ENCODE measurements around the gene CORO2B.

Gene CORO2B

GRCh38 chr15:68699881-68700454, 121.2 kb downstream of the CORO2B start:
- DNase-seq (ENCODE audit: low read depth) = no peak

- no peak for DNase-seq (ENCODE audit: low read depth)
Measured at GRCh38 chr15:68700455-68701123, 121.8 kb downstream of the CORO2B start.

- no peak for DNase-seq (ENCODE audit: low read depth)
Measured at GRCh38 chr15:68701886-68702285, 123.1 kb downstream of the CORO2B start.

GRCh38 chr15:68704496-68705021, 125.8 kb downstream of the CORO2B start:
- DNase-seq (ENCODE audit: low read depth) = no peak

GRCh38 chr15:68706256-68706655, 127.5 kb downstream of the CORO2B start:
- no peak for DNase-seq (ENCODE audit: low read depth)

- DNase-seq (ENCODE audit: low read depth) = no peak
Measured at GRCh38 chr15:68706931-68707330, 128.1 kb downstream of the CORO2B start.

GRCh38 chr15:68707386-68707785, 128.6 kb downstream of the CORO2B start:
- DNase-seq (ENCODE audit: low read depth) = no peak

GRCh38 chr15:68709876-68710275, 131.1 kb downstream of the CORO2B start:
- DNase-seq (ENCODE audit: low read depth) = no peak

- no peak for DNase-seq (ENCODE audit: low read depth)
Measured at GRCh38 chr15:68710536-68710935, 131.7 kb downstream of the CORO2B start.

- no peak for DNase-seq (ENCODE audit: low read depth)
Measured at GRCh38 chr15:68711406-68711805, 132.6 kb downstream of the CORO2B start.

GRCh38 chr15:68712886-68713285, 134.1 kb downstream of the CORO2B start:
- DNase-seq (ENCODE audit: low read depth) = no peak

- no peak for DNase-seq (ENCODE audit: low read depth)
Measured at GRCh38 chr15:68713874-68714273, 135.1 kb downstream of the CORO2B start.

- DNase-seq (ENCODE audit: low read depth) = no peak
Measured at GRCh38 chr15:68715111-68715510, 136.3 kb downstream of the CORO2B start.

- DNase-seq (ENCODE audit: low read depth) = no peak
Measured at GRCh38 chr15:68717951-68718350, 139.2 kb downstream of the CORO2B start.

- DNase-seq (ENCODE audit: low read depth) = no peak
Measured at GRCh38 chr15:68718468-68718867, 139.7 kb downstream of the CORO2B start.

GRCh38 chr15:68719051-68719450, 140.3 kb downstream of the CORO2B start:
- no peak for DNase-seq (ENCODE audit: low read depth)

- DNase-seq (ENCODE audit: low read depth) = no peak
Measured at GRCh38 chr15:68719672-68720071, 140.9 kb downstream of the CORO2B start.

GRCh38 chr15:68721886-68722285, 143.1 kb downstream of the CORO2B start:
- no peak for DNase-seq (ENCODE audit: low read depth)

GRCh38 chr15:68725736-68726135, 146.9 kb downstream of the CORO2B start:
- no peak for DNase-seq (ENCODE audit: low read depth)

GRCh38 chr15:68726246-68726645, 147.5 kb downstream of the CORO2B start:
- no peak for DNase-seq (ENCODE audit: low read depth)

GRCh38 chr15:68729789-68730411, 151.1 kb downstream of the CORO2B start:
- DNase-seq (ENCODE audit: low read depth) = no peak

- DNase-seq (ENCODE audit: low read depth) = no peak
Measured at GRCh38 chr15:68730471-68730919, 151.7 kb downstream of the CORO2B start.

Data from HS-5 (cell line).